T-cell (primary cell): ENCODE data around the gene UNG. TPM values are rescaled to one million over a fixed set of nuclear protein-coding genes. Genes with fewer than 3 reads are reported as not detected.

ENCODE experiments used
- ATAC-seq, 4 experiments: fragments of 200-7000 bp in 3 of 4; fragments of 150-1000 bp in 1 of 4; cut with Tn5 transposase; replicated peaks in 1 of 4; 1 replicate in 3 of 4; 2 replicates in 1 of 4; pipeline ENCODE4 v1.10.0; 2021; ENCODE audit warnings: moderate library complexity in 3 of 4, mild to moderate bottlenecking in 2 of 4, moderate number of reproducible peaks in 1 of 4
- CTCF ChIA-PET, 2 donors: fragments of 300-600 bp; sonication (Branson Sonifier 250); formaldehyde crosslinking; loops; one replicate each; lab custom pipeline; 2022; ENCODE audit warnings: antibody characterized with exemption in 2 of 2; lab: Charles Lee
- POLR2A ChIA-PET, 2 donors: fragments of 300-600 bp; sonication (Branson Sonifier 250); formaldehyde crosslinking; loops; one replicate each; lab custom pipeline; 2022; ENCODE audit warnings: antibody characterized with exemption in 2 of 2; lab: Charles Lee
- DNase-seq, 35 experiments: peaks; one replicate each; pipeline versions ENCODE4 v3.0.0 to v3.0.0-alpha.2; 2013 to 2023
- H3K27ac ChIP-seq: one replicate; pipeline ENCODE4 v1.5.1; 2013; ENCODE audit warnings: low read length
- H3K27me3 ChIP-seq, 2 experiments: replicated peaks in 1 of 2; 1 replicate in 1 of 2; 2 replicates in 1 of 2; pipeline versions ENCODE4 v1.6.1 to v1.7.0; 2013; ENCODE audit warnings: low read length in 1 of 2, mixed read lengths in 1 of 2; ENCODE audit not compliant: control insufficient read depth in 2 of 2, insufficient read depth in 2 of 2; ENCODE audit errors: extremely low read depth in 1 of 2
- H3K36me3 ChIP-seq, 2 donors: 1 replicate in 1 of 2; 2 replicates in 1 of 2; pipeline versions ENCODE4 v1.6.1 to v1.7.0; 2013; ENCODE audit warnings: low read length in 1 of 2; ENCODE audit not compliant: control insufficient read depth in 2 of 2, insufficient read depth in 1 of 2; ENCODE audit errors: extremely low read depth in 1 of 2
- H3K4me1 ChIP-seq, 2 experiments: 1 replicate in 1 of 2; 2 replicates in 1 of 2; pipeline versions ENCODE4 v1.6.1 to v1.7.0; 2013; ENCODE audit warnings: low read length in 2 of 2, mixed read lengths in 1 of 2; ENCODE audit not compliant: insufficient read depth in 2 of 2, control insufficient read depth in 1 of 2; ENCODE audit errors: extremely low read depth in 1 of 2
- H3K4me3 ChIP-seq, 2 donors: 1 replicate in 1 of 2; 2 replicates in 1 of 2; pipeline versions ENCODE4 v1.5.1 to v1.7.0; 2013; ENCODE audit warnings: mild to moderate bottlenecking in 2 of 2, low read length in 1 of 2, moderate library complexity in 1 of 2; ENCODE audit not compliant: control insufficient read depth in 1 of 2; ENCODE audit errors: extremely low read depth in 1 of 2
- H3K9me3 ChIP-seq: 2 replicates; pipeline ENCODE4 v1.7.0; 2013
- H3K27ac Mint-ChIP-seq, 2 donors: one replicate each; pipeline ENCODE4 v1.8.0; 2020 to 2021; ENCODE audit warnings: mild to moderate bottlenecking in 2 of 2, mixed read lengths in 2 of 2
- H3K27me3 Mint-ChIP-seq, 2 donors: one replicate each; pipeline ENCODE4 v1.8.0; 2021 to 2022; ENCODE audit warnings: mixed read lengths in 2 of 2
- H3K36me3 Mint-ChIP-seq: one replicate; pipeline ENCODE4 v1.8.0; 2021; ENCODE audit warnings: mixed read lengths
- H3K4me1 Mint-ChIP-seq, 3 donors: one replicate each; pipeline ENCODE4 v1.8.0; 2020 to 2022; ENCODE audit warnings: mixed read lengths in 3 of 3, mild to moderate bottlenecking in 1 of 3
- H3K4me3 Mint-ChIP-seq, 3 donors: one replicate each; pipeline ENCODE4 v1.8.0; 2020 to 2022; ENCODE audit warnings: mild to moderate bottlenecking in 3 of 3, mixed read lengths in 3 of 3, moderate library complexity in 3 of 3
- H3K9me3 Mint-ChIP-seq, 3 donors: one replicate each; pipeline ENCODE4 v1.8.0; 2020 to 2022; ENCODE audit warnings: mixed read lengths in 3 of 3
- WGBS: methylation state at CpG from one replicate; pipeline ENCODE4 v1.1.5; 2013; ENCODE audit warnings: missing lambda C conversion rate; ENCODE audit not compliant: insufficient coverage; 5-methylcytosine and 5-hydroxymethylcytosine counted together
- total RNA-seq, 35 experiments: library from RNA in 6 of 35; stranded (reverse) in 6 of 35; fragments of 120-200 nt in 1 of 35; gene quantifications; one replicate each; pipeline versions ENCODE4 v1.2.1 to v1.2.4 and lab custom pipeline; 2013 to 2026

Gene UNG
- total RNA-seq, 5 donors from 2014 or later (not counting 1 experiment from before 2014, with no cell fraction given) = 8.7 to 19.7 (median 16.8) TPM

GRCh38 chr12:109160433-109160832, 63.0 kb downstream of the UNG start:
- no peaks in the 10 kb centered on the region for H3K27me3 Mint-ChIP-seq
- no peak for DNase-seq
- WGBS = 100% methylated on average over 4 of the region's 7 CpGs

More at GRCh38 chr12:109160433-109160832, 63.0 kb downstream of the UNG start:
- Mint-ChIP-seq H3K27ac (no peak overlapping the region), H3K36me3 (peaks cover 2% of the 10 kb centered on the region), H3K9me3 (no peaks in the 10 kb centered on the region), H3K4me1 (peaks cover 6 to 19% (median 7%) of the 10 kb centered on the region in 3 donors), H3K4me3 (no peak overlapping the region)
- H3K27me3 ChIP-seq = no peaks in the 10 kb centered on the region
- ChIA-PET POLR2A (no interaction called here), CTCF (no interaction called here)
- no peak for ATAC-seq
- no peaks in the 10 kb centered on the region for H3K36me3 ChIP-seq
- no peak overlapping the region for H3K27ac ChIP-seq
- H3K4me1 ChIP-seq = no peaks in the 10 kb centered on the region
- H3K9me3 ChIP-seq = no peaks in the 10 kb centered on the region
- H3K4me3 ChIP-seq = no peak overlapping the region

Other genes with a start within 250 kb of the UNG start
- 10 to 100 TPM; 21.8 to 40.1 (median 35.0) TPM for gene SSH1, start 240.0 kb upstream of the UNG start, total RNA-seq
- not detected for gene DAO, start 217.5 kb upstream of the UNG start, total RNA-seq
- not detected for gene SVOP, start 76.5 kb upstream of the UNG start, total RNA-seq
- gene USP30, start 45.0 kb upstream of the UNG start, total RNA-seq = 10 to 100 TPM in 4 of 5 donors, 1 to 10 TPM in 1; 9.8 to 20.9 (median 13.9) TPM
- 10 to 100 TPM in 4 of 5 donors, 1 to 10 TPM in 1; 7.9 to 24.6 (median 19.3) TPM for gene ALKBH2, start 4.1 kb upstream of the UNG start, total RNA-seq
- gene ACACB, start 19.0 kb downstream of the UNG start, total RNA-seq = 10 to 100 TPM; 24.8 to 34.1 (median 32.1) TPM
- not detected for gene FOXN4, start 211.7 kb downstream of the UNG start, total RNA-seq